CD8-positive, alpha-beta memory T cell (primary cell): Measurements from ENCODE around the gene CREBBP. TPM values are rescaled to one million over a fixed set of nuclear protein-coding genes. Genes with fewer than 3 reads are reported as not detected.

Experiments
- CTCF ChIA-PET: fragments of 350-600 bp; sonication (Branson Sonifier 250); formaldehyde crosslinking; loops from one replicate; lab custom pipeline; 2021; ENCODE audit warnings: antibody characterized with exemption; lab: Charles Lee
- POLR2A ChIA-PET: fragments of 350-600 bp; sonication (Branson Sonifier 250); formaldehyde crosslinking; loops from one replicate; lab custom pipeline; 2021; ENCODE audit warnings: antibody characterized with exemption; lab: Charles Lee
- DNase-seq, 5 donors: peaks; one replicate each; pipeline versions ENCODE4 v3.0.0 to v3.0.0-alpha.2; 2020 to 2022; ENCODE audit warnings: mixed read lengths in 1 of 5
- H3K27ac ChIP-seq: one replicate; pipeline ENCODE4 v1.7.0; 2013; ENCODE audit warnings: low read depth, mild to moderate bottlenecking, low read length, moderate library complexity
- H3K27me3 ChIP-seq: 2 replicates; pipeline ENCODE4 v1.7.0; 2013; ENCODE audit warnings: low read length, mild to moderate bottlenecking; ENCODE audit not compliant: insufficient read depth, poor library complexity, severe bottlenecking
- H3K36me3 ChIP-seq: 2 replicates; pipeline ENCODE4 v1.7.0; 2013; ENCODE audit warnings: mild to moderate bottlenecking, low read length, moderate library complexity; ENCODE audit not compliant: insufficient read depth
- H3K4me1 ChIP-seq: 2 replicates; pipeline ENCODE4 v1.7.0; 2013; ENCODE audit warnings: mild to moderate bottlenecking, low read length, moderate library complexity; ENCODE audit not compliant: insufficient read depth
- H3K4me3 ChIP-seq: 2 replicates; pipeline ENCODE4 v1.7.0; 2013; ENCODE audit warnings: mild to moderate bottlenecking, low read length
- H3K9me3 ChIP-seq: 2 replicates; pipeline ENCODE4 v1.7.0; 2013; ENCODE audit warnings: mild to moderate bottlenecking, low read length
- H3K27ac Mint-ChIP-seq, 8 donors: one replicate each; pipeline ENCODE4 v1.8.0; 2020 to 2021; ENCODE audit warnings: mixed read lengths in 8 of 8, mild to moderate bottlenecking in 6 of 8, inconsistent platforms in 3 of 8, moderate library complexity in 3 of 8
- H3K27me3 Mint-ChIP-seq, 2 donors: one replicate each; pipeline ENCODE4 v1.8.0; 2020 to 2021; ENCODE audit warnings: mixed read lengths in 2 of 2, mild to moderate bottlenecking in 1 of 2, moderate library complexity in 1 of 2
- H3K36me3 Mint-ChIP-seq, 3 donors: one replicate each; pipeline ENCODE4 v1.8.0; 2020 to 2021; ENCODE audit warnings: mixed read lengths in 3 of 3, inconsistent platforms in 1 of 3, mild to moderate bottlenecking in 1 of 3
- H3K4me1 Mint-ChIP-seq, 3 donors: one replicate each; pipeline ENCODE4 v1.8.0; 2020 to 2021; ENCODE audit warnings: mixed read lengths in 3 of 3, inconsistent platforms in 1 of 3, mild to moderate bottlenecking in 1 of 3
- H3K4me3 Mint-ChIP-seq, 7 donors: one replicate each; pipeline ENCODE4 v1.8.0; 2020 to 2021; ENCODE audit warnings: mixed read lengths in 7 of 7, mild to moderate bottlenecking in 6 of 7, moderate library complexity in 4 of 7, inconsistent platforms in 2 of 7
- H3K9me3 Mint-ChIP-seq, 5 donors: one replicate each; pipeline ENCODE4 v1.8.0; 2020 to 2022; ENCODE audit warnings: mixed read lengths in 5 of 5, mild to moderate bottlenecking in 3 of 5, moderate library complexity in 2 of 5, inconsistent platforms in 1 of 5
- polyA plus RNA-seq: library from polyadenylated mRNA; unstranded; fragments of 300-500 nt; fragmentation: Illumina TruSeq; gene quantifications from one replicate; pipeline ENCODE4 v1.2.3, GENCODE V29; 2021
- total RNA-seq, 2 experiments: library from RNA; stranded (reverse); gene quantifications; one replicate each; pipeline ENCODE4 v1.2.3, GENCODE V29; 2021

CREBBP gene
- total and polyA plus RNA-seq, 3 experiments from 2014 or later: 15.5 to 51.1 (median 48.8) TPM

GRCh38 chr16:3771513-3771912 lies 109.0 kb downstream of the CREBBP start:
- Histone ChIP-seq H3K27ac (no peak overlapping the region), H3K4me1 (no peaks in the 10 kb centered on the region), H3K9me3 (no peaks in the 10 kb centered on the region), H3K4me3 (no peak overlapping the region), H3K27me3 (no peaks in the 10 kb centered on the region), H3K36me3 (peaks cover 80% of the 10 kb centered on the region)
- peaks cover 4 to 89% (median 26%) of the 10 kb centered on the region in 3 donors for H3K36me3 Mint-ChIP-seq
- POLR2A ChIA-PET: no interaction called here
- H3K4me3 Mint-ChIP-seq: no peak overlapping the region
- no peak overlapping the region for H3K27ac Mint-ChIP-seq
- H3K9me3 Mint-ChIP-seq: no peaks in the 10 kb centered on the region
- peaks cover 0 to 4% (median 3%) of the 10 kb centered on the region in 3 donors for H3K4me1 Mint-ChIP-seq
- CTCF ChIA-PET: interaction anchor here (1.2 kb wide), 1 partner anchor 10 kb away, joined by 3 read pairs; no protein-coding TSS in a partner anchor
- peaks cover 0 to 2% of the 10 kb centered on the region in 2 donors for H3K27me3 Mint-ChIP-seq
- DNase-seq: no peak

GRCh38 chr16:3770530-3770929 lies 110.0 kb downstream of the CREBBP start:
- ChIA-PET CTCF (interaction anchor here (1.2 kb wide), 1 partner anchor 11 kb away, joined by 3 read pairs; no protein-coding TSS in a partner anchor), POLR2A (no interaction called here)
- Mint-ChIP-seq H3K27me3 (peaks cover 0 to 2% of the 10 kb centered on the region in 2 donors), H3K27ac (peak overlapping the region in 1 of 8 donors; percentile 33), H3K36me3 (peaks cover 4 to 89% (median 26%) of the 10 kb centered on the region in 3 donors), H3K9me3 (no peaks in the 10 kb centered on the region), H3K4me1 (peaks cover 0 to 4% (median 3%) of the 10 kb centered on the region in 3 donors), H3K4me3 (no peak overlapping the region)
- no peak for DNase-seq
- Histone ChIP-seq H3K27me3 (no peaks in the 10 kb centered on the region), H3K4me1 (no peaks in the 10 kb centered on the region), H3K4me3 (no peak overlapping the region), H3K9me3 (no peaks in the 10 kb centered on the region), H3K27ac (no peak overlapping the region), H3K36me3 (peaks cover 79% of the 10 kb centered on the region)

- CTCF ChIA-PET: no interaction called here
- peaks cover 0 to 2% of the 10 kb centered on the region in 2 donors for H3K27me3 Mint-ChIP-seq
- H3K27ac ChIP-seq: no peak overlapping the region
- peaks cover 4 to 89% (median 29%) of the 10 kb centered on the region in 3 donors for H3K36me3 Mint-ChIP-seq
- POLR2A ChIA-PET: no interaction called here
- no peaks in the 10 kb centered on the region for H3K27me3 ChIP-seq
- no peaks in the 10 kb centered on the region for H3K4me1 ChIP-seq
- H3K4me1 Mint-ChIP-seq: peaks cover 0 to 4% (median 3%) of the 10 kb centered on the region in 3 donors
- no peak overlapping the region for H3K4me3 Mint-ChIP-seq
- H3K4me3 ChIP-seq: no peak overlapping the region
- peaks cover 78% of the 10 kb centered on the region for H3K36me3 ChIP-seq
- no peaks in the 10 kb centered on the region for H3K9me3 ChIP-seq
- no peak overlapping the region for H3K27ac Mint-ChIP-seq
- no peaks in the 10 kb centered on the region for H3K9me3 Mint-ChIP-seq
- DNase-seq: no peak
Observed at GRCh38 chr16:3769942-3770341, 110.6 kb downstream of the CREBBP start.

GRCh38 chr16:3769013-3769412 lies 111.5 kb downstream of the CREBBP start:
- peaks cover 69% of the 10 kb centered on the region for H3K36me3 ChIP-seq
- H3K36me3 Mint-ChIP-seq: peaks cover 4 to 88% (median 26%) of the 10 kb centered on the region in 3 donors
- no peak overlapping the region for H3K27ac ChIP-seq
- no peak overlapping the region for H3K27ac Mint-ChIP-seq
- ChIA-PET POLR2A (no interaction called here), CTCF (no interaction called here)
- H3K4me3 Mint-ChIP-seq: no peak overlapping the region
- no peaks in the 10 kb centered on the region for H3K9me3 ChIP-seq
- no peaks in the 10 kb centered on the region for H3K4me1 ChIP-seq
- H3K4me3 ChIP-seq: no peak overlapping the region
- no peak for DNase-seq
- H3K9me3 Mint-ChIP-seq: no peaks in the 10 kb centered on the region
- H3K4me1 Mint-ChIP-seq: peaks cover 0 to 4% (median 3%) of the 10 kb centered on the region in 3 donors
- H3K27me3 Mint-ChIP-seq: peaks cover 0 to 2% of the 10 kb centered on the region in 2 donors
- no peaks in the 10 kb centered on the region for H3K27me3 ChIP-seq

GRCh38 chr16:3767333-3767986 lies 113.1 kb downstream of the CREBBP start:
- Histone ChIP-seq H3K9me3 (no peaks in the 10 kb centered on the region), H3K4me1 (no peaks in the 10 kb centered on the region), H3K27ac (no peak overlapping the region), H3K36me3 (peaks cover 58% of the 10 kb centered on the region), H3K27me3 (no peaks in the 10 kb centered on the region), H3K4me3 (no peak overlapping the region)
- Mint-ChIP-seq H3K9me3 (no peaks in the 10 kb centered on the region), H3K36me3 (peaks cover 4 to 88% (median 20%) of the 10 kb centered on the region in 3 donors), H3K4me3 (no peak overlapping the region), H3K27ac (peak overlapping the region in 3 of 8 donors; percentile 9 to 76 (median 66)), H3K4me1 (peaks cover 0 to 4% (median 3%) of the 10 kb centered on the region in 3 donors), H3K27me3 (no peaks in the 10 kb centered on the region)
- ChIA-PET POLR2A (interaction anchor here (0.8 kb wide), 1 partner anchor 56 kb away, joined by 4 read pairs; no protein-coding TSS in a partner anchor), CTCF (no interaction called here)
- DNase-seq: no peak

GRCh38 chr16:3766177-3766576 lies 114.3 kb downstream of the CREBBP start:
- no peak overlapping the region for H3K4me3 Mint-ChIP-seq
- no peaks in the 10 kb centered on the region for H3K27me3 Mint-ChIP-seq
- H3K9me3 Mint-ChIP-seq: no peaks in the 10 kb centered on the region
- DNase-seq: no peak
- ChIA-PET POLR2A (no interaction called here), CTCF (no interaction called here)
- Histone ChIP-seq H3K4me3 (no peak overlapping the region), H3K27ac (no peak overlapping the region), H3K36me3 (peaks cover 54% of the 10 kb centered on the region), H3K27me3 (no peaks in the 10 kb centered on the region), H3K9me3 (no peaks in the 10 kb centered on the region), H3K4me1 (no peaks in the 10 kb centered on the region)
- H3K36me3 Mint-ChIP-seq: peaks cover 4 to 92% (median 20%) of the 10 kb centered on the region in 3 donors
- no peak overlapping the region for H3K27ac Mint-ChIP-seq
- peaks cover 0 to 4% (median 3%) of the 10 kb centered on the region in 3 donors for H3K4me1 Mint-ChIP-seq

- no peaks in the 10 kb centered on the region for H3K27me3 Mint-ChIP-seq
- H3K4me1 Mint-ChIP-seq: peaks cover 0 to 4% (median 3%) of the 10 kb centered on the region in 3 donors
- no peak overlapping the region for H3K27ac ChIP-seq
- H3K4me3 ChIP-seq: no peak overlapping the region
- peaks cover 4 to 91% (median 18%) of the 10 kb centered on the region in 3 donors for H3K36me3 Mint-ChIP-seq
- ChIA-PET CTCF (no interaction called here), POLR2A (no interaction called here)
- peaks cover 40% of the 10 kb centered on the region for H3K36me3 ChIP-seq
- H3K27ac Mint-ChIP-seq: peak overlapping the region in 2 of 8 donors; percentile 58 to 65
- H3K9me3 Mint-ChIP-seq: no peaks in the 10 kb centered on the region
- no peak overlapping the region for H3K4me3 Mint-ChIP-seq
- no peaks in the 10 kb centered on the region for H3K27me3 ChIP-seq
- no peak for DNase-seq
- no peaks in the 10 kb centered on the region for H3K9me3 ChIP-seq
- H3K4me1 ChIP-seq: no peaks in the 10 kb centered on the region
Observed at GRCh38 chr16:3764409-3764808, 116.1 kb downstream of the CREBBP start.

- peaks cover 0 to 92% (median 16%) of the 10 kb centered on the region in 3 donors for H3K36me3 Mint-ChIP-seq
- Histone ChIP-seq H3K36me3 (peaks cover 39% of the 10 kb centered on the region), H3K4me3 (no peak overlapping the region), H3K4me1 (no peaks in the 10 kb centered on the region), H3K27me3 (no peaks in the 10 kb centered on the region), H3K9me3 (no peaks in the 10 kb centered on the region), H3K27ac (no peak overlapping the region)
- H3K4me1 Mint-ChIP-seq: peaks cover 0 to 4% (median 0%) of the 10 kb centered on the region in 3 donors
- H3K27me3 Mint-ChIP-seq: no peaks in the 10 kb centered on the region
- peak overlapping the region in 1 of 8 donors; percentile 1 for H3K27ac Mint-ChIP-seq
- no peak for DNase-seq
- POLR2A ChIA-PET: no interaction called here
- peak overlapping the region in 1 of 7 donors; percentile 23 for H3K4me3 Mint-ChIP-seq
- CTCF ChIA-PET: no interaction called here
- H3K9me3 Mint-ChIP-seq: no peaks in the 10 kb centered on the region
Observed at GRCh38 chr16:3762107-3762750, 118.3 kb downstream of the CREBBP start.
